Tibial nerve (tissue), 4 donors: ENCODE results near the gene ATP8A1.

Experiments
- CTCF ChIP-seq, 5 experiments: fragments of 200-600 bp in 3 of 5; fragments of 450-650 bp in 2 of 5; sonication (generic) in 3 of 5; IDR thresholded peaks; one replicate each; pipeline ENCODE4 v1.5.1; 2016 to 2019; ENCODE audit warnings: antibody characterized with exemption in 5 of 5, mild to moderate bottlenecking in 3 of 5, moderate library complexity in 2 of 5
- EP300 ChIP-seq, 2 donors: sonication (generic); formaldehyde crosslinking; IDR thresholded peaks; one replicate each; pipeline ENCODE4 v1.6.1; 2017; ENCODE audit warnings: antibody characterized with exemption in 2 of 2, mild to moderate bottlenecking in 1 of 2
- POLR2A ChIP-seq, 2 donors: fragments of 450-650 bp; IDR thresholded peaks; one replicate each; pipeline ENCODE4 v1.6.1; 2017; ENCODE audit warnings: antibody characterized with exemption in 2 of 2, mild to moderate bottlenecking in 2 of 2, moderate library complexity in 2 of 2

- TF ChIP-seq CTCF (IDR thresholded peaks at IDR 0.05), result no peak
- TF ChIP-seq POLR2A (IDR thresholded peaks at IDR 0.05), result no peak
- TF ChIP-seq EP300 (IDR thresholded peaks at IDR 0.05), result no peak
These were observed 47.9 kb downstream of the ATP8A1 start for GRCh38 chr4:42609051-42609450.
